Gastroesophageal sphincter (tissue), 4 donors: ENCODE data around the gene ARHGEF4. TPM values are rescaled to one million over a fixed set of nuclear protein-coding genes. Genes with fewer than 3 reads are reported as not detected.

ENCODE experiments used
- ATAC-seq: fragments of 150-250 bp; one replicate; pipeline ENCODE4 v1.9.1; 2016; ENCODE audit warnings: mild to moderate bottlenecking, moderate library complexity
- H3K27ac ChIP-seq, 4 donors: fragments of 200-600 bp; sonication (generic) in 3 of 4; 1 replicate in 3 of 4; 2 replicates in 1 of 4; pipeline ENCODE4 v1.5.1; 2016 to 2019
- H3K27me3 ChIP-seq: fragments of 200-600 bp; sonication (generic); one replicate; pipeline ENCODE4 v1.5.1; 2019
- H3K36me3 ChIP-seq, 2 donors: fragments of 200-600 bp; sonication (generic); one replicate each; pipeline ENCODE4 v1.5.1; 2019; ENCODE audit warnings: control low read depth in 1 of 2
- H3K4me1 ChIP-seq, 3 donors: fragments of 200-600 bp; sonication (generic); 1 replicate in 2 of 3; 2 replicates in 1 of 3; pipeline ENCODE4 v1.5.1; 2016 to 2019; ENCODE audit warnings: control low read depth in 2 of 3
- H3K4me3 ChIP-seq, 2 donors: fragments of 200-600 bp; sonication (generic); one replicate each; pipeline ENCODE4 v1.5.1; 2019; ENCODE audit warnings: mild to moderate bottlenecking in 1 of 2, moderate library complexity in 1 of 2
- H3K9me3 ChIP-seq, 3 donors: fragments of 200-600 bp; sonication (generic); one replicate each; pipeline ENCODE4 v1.5.1; 2017 to 2019; ENCODE audit warnings: control low read depth in 2 of 3
- CTCF ChIP-seq, 4 experiments: fragments of 200-600 bp in 2 of 4; fragments of 450-650 bp in 2 of 4; sonication (generic) in 1 of 4; IDR thresholded peaks; one replicate each; pipeline ENCODE4 v1.5.1; 2017 to 2019; ENCODE audit warnings: antibody characterized with exemption in 4 of 4, mild to moderate bottlenecking in 2 of 4, moderate library complexity in 2 of 4
- EP300 ChIP-seq: sonication (generic); formaldehyde crosslinking; IDR thresholded peaks from one replicate; pipeline ENCODE4 v1.6.1; 2017; ENCODE audit warnings: antibody characterized with exemption, mild to moderate bottlenecking
- POLR2A ChIP-seq, 2 donors: fragments of 450-650 bp; IDR thresholded peaks; one replicate each; pipeline ENCODE4 v1.6.1; 2017; ENCODE audit warnings: antibody characterized with exemption in 2 of 2, mild to moderate bottlenecking in 2 of 2, moderate library complexity in 1 of 2
- POLR2AphosphoS5 ChIP-seq: sonication (generic); formaldehyde crosslinking; IDR thresholded peaks from one replicate; pipeline ENCODE4 v1.6.1; 2017; ENCODE audit warnings: antibody characterized with exemption
- WGBS, 2 donors: methylation state at CpG; one replicate each; pipeline ENCODE4 v1.1.5; 2018; ENCODE audit warnings: low coverage in 1 of 2; 5-methylcytosine and 5-hydroxymethylcytosine counted together
- total RNA-seq, 4 donors: library from RNA; depleted of rRNA; stranded (reverse); fragments of >200 nt; gene quantifications; one replicate each; pipeline ENCODE4 v1.1.0, GENCODE V29; 2016

Gene ARHGEF4
- total RNA-seq, 4 donors from 2014 or later: 15.9 to 59.5 (median 21.8) TPM

- Histone ChIP-seq H3K9me3 (no peaks in the 10 kb centered on the region), H3K4me3 (no peak overlapping the region), H3K4me1 (peaks cover 0 to 28% (median 5%) of the 10 kb centered on the region in 3 donors), H3K27me3 (peaks cover 10% of the 10 kb centered on the region), H3K27ac (no peak overlapping the region), H3K36me3 (peaks cover 0 to 22% of the 10 kb centered on the region in 2 donors)
- TF ChIP-seq EP300 (no peak), POLR2AphosphoS5 (no peak), CTCF (IDR thresholded peaks at IDR 0.05) (no peak), POLR2A (IDR thresholded peaks at IDR 0.05) (no peak)
- ATAC-seq: no peak
- 0 to 30% methylated on average over 1 to 2 of the region's 6 CpGs for whole genome bisulfite sequencing, 2 donors
These were observed 200.9 kb downstream of the ARHGEF4 start for GRCh38 chr2:131037398-131038257.

GRCh38 chr2:131038258-131039100 is 201.8 kb downstream of the ARHGEF4 start:
- Histone ChIP-seq H3K27ac (no peak overlapping the region), H3K4me1 (peaks cover 0 to 28% (median 5%) of the 10 kb centered on the region in 3 donors), H3K9me3 (no peaks in the 10 kb centered on the region), H3K36me3 (peaks cover 0 to 30% of the 10 kb centered on the region in 2 donors), H3K27me3 (peaks cover 10% of the 10 kb centered on the region), H3K4me3 (no peak overlapping the region)
- WGBS, 2 donors: 100% methylated on average over 2 of the region's 17 CpGs; no CpG with 5 or more reads in 1 of the 2 donors
- TF ChIP-seq POLR2A (IDR thresholded peaks at IDR 0.05): no peak
- no peak for TF ChIP-seq CTCF (IDR thresholded peaks at IDR 0.05)
- TF ChIP-seq EP300: no peak
- no peak for TF ChIP-seq POLR2AphosphoS5
- ATAC-seq: no peak

- TF ChIP-seq EP300: no peak
- no peak for TF ChIP-seq CTCF (IDR thresholded peaks at IDR 0.05)
- no peak for TF ChIP-seq POLR2A (IDR thresholded peaks at IDR 0.05)
- TF ChIP-seq POLR2AphosphoS5: no peak
- H3K27me3 ChIP-seq: peaks cover 10% of the 10 kb centered on the region
- peaks cover 0 to 36% of the 10 kb centered on the region in 2 donors for H3K36me3 ChIP-seq
- no peaks in the 10 kb centered on the region for H3K9me3 ChIP-seq
- H3K27ac ChIP-seq: no peak overlapping the region
- H3K4me1 ChIP-seq: peaks cover 0 to 24% (median 5%) of the 10 kb centered on the region in 3 donors
- H3K4me3 ChIP-seq: no peak overlapping the region
- 73 to 80% methylated on average over 2 to 4 of the region's 9 CpGs for WGBS, 2 donors
- ATAC-seq: no peak
These were observed 202.4 kb downstream of the ARHGEF4 start for GRCh38 chr2:131039101-131039440.

GRCh38 chr2:131039535-131039907 is 202.8 kb downstream of the ARHGEF4 start:
- WGBS, 2 donors: no CpG with 5 or more reads among the region's 23 CpGs
- peaks cover 10% of the 10 kb centered on the region for H3K27me3 ChIP-seq
- no peak overlapping the region for H3K27ac ChIP-seq
- peaks cover 0 to 41% of the 10 kb centered on the region in 2 donors for H3K36me3 ChIP-seq
- no peak for ATAC-seq
- no peaks in the 10 kb centered on the region for H3K9me3 ChIP-seq
- TF ChIP-seq EP300: no peak
- no peak for TF ChIP-seq CTCF (IDR thresholded peaks at IDR 0.05)
- TF ChIP-seq POLR2A (IDR thresholded peaks at IDR 0.05): no peak
- no peak for TF ChIP-seq POLR2AphosphoS5
- peak overlapping the region in 1 of 2 donors; percentile 21 for H3K4me3 ChIP-seq
- H3K4me1 ChIP-seq: peaks cover 0 to 20% (median 5%) of the 10 kb centered on the region in 3 donors
